ENCODE results near the gene PDCD6IP.

PDCD6IP gene

GRCh38 chr3:33787328-33788009, 11.0 kb upstream of the PDCD6IP start (continued):
- TF ChIP-seq ZNF335 (tag by site-specific recombination; conservative IDR thresholded peaks at IDR 0.05) (0 out of 2 replicates have a peak, but pooled peaks have one; percentile 28), ZNF654 (tag by site-specific recombination; IDR thresholded peaks at IDR 0.05; ENCODE audit: low read depth) (peak; percentile 91), ZNF837 (tag by site-specific recombination; IDR thresholded peaks at IDR 0.05) (no peak), KLF17 (tag by site-specific recombination; IDR thresholded peaks at IDR 0.05) (0 out of 2 replicates have a peak, but pooled peaks have one; percentile 10), ZNF510 (tag by site-specific recombination; IDR thresholded peaks at IDR 0.05; ENCODE audit: insufficient replicate concordance) (no peak), MEIS1 (CRISPR knock-in tag; IDR thresholded peaks at IDR 0.05; ENCODE audit: borderline replicate concordance) (no peak), ZNF449 (tag by site-specific recombination; IDR thresholded peaks at IDR 0.05) (no peak), ZSCAN23 (tag by site-specific recombination; IDR thresholded peaks at IDR 0.05) (no peak), ZNF585B (tag by site-specific recombination; IDR thresholded peaks at IDR 0.05) (no peak), ZNF341 (tag by site-specific recombination; IDR thresholded peaks at IDR 0.05; ENCODE audit: low read depth) (no peak), ZNF184 (tag by site-specific recombination; IDR thresholded peaks at IDR 0.05) (no peak), SALL2 (tag by site-specific recombination; IDR thresholded peaks at IDR 0.05; ENCODE audit: borderline replicate concordance) (no peak)

- H3K9me3 ChIP-seq (ENCODE audit: control insufficient read depth, insufficient read depth, low read depth, low read length): no peaks in the 10 kb centered on the region
- ChIA-PET POLR2A (no interaction called here), CTCF (interaction anchor here (0.9 to 1.6 kb wide), 5 partner anchors 11 to 658 kb away, joined by 3 to 7 read pairs (median 5); no protein-coding TSS in a partner anchor)
- H3K27ac ChIP-seq (ENCODE audit: extremely low read depth, low read depth, low read length): no peak overlapping the region
- H3K4me3 ChIP-seq (ENCODE audit: low read depth, low read length): no peak overlapping the region
- H3K36me3 ChIP-seq (ENCODE audit: control insufficient read depth in 2 of 2, insufficient read depth in 1 of 2, low read length in 2 of 2): no peaks in the 10 kb centered on the region
- no peaks in the 10 kb centered on the region for H3K4me1 ChIP-seq (ENCODE audit: control insufficient read depth, insufficient read depth, low read length)
- TF ChIP-seq ZNF639 (tag by site-specific recombination; IDR thresholded peaks at IDR 0.05) (no peak), ZFP37 (tag by site-specific recombination; IDR thresholded peaks at IDR 0.05) (no peak), ZNF549 (tag by site-specific recombination; IDR thresholded peaks at IDR 0.05) (no peak), ZNF292 (tag by site-specific recombination; IDR thresholded peaks at IDR 0.05; ENCODE audit: borderline replicate concordance, low read depth) (no peak), GLIS1 (tag by site-specific recombination; IDR thresholded peaks at IDR 0.05) (no peak), TSHZ1 (tag by site-specific recombination; IDR thresholded peaks at IDR 0.05; ENCODE audit: borderline replicate concordance) (no peak), ZBTB7A (tag by site-specific recombination; IDR thresholded peaks at IDR 0.05; ENCODE audit: low read depth) (no peak), FEZF1 (tag by site-specific recombination; IDR thresholded peaks at IDR 0.05) (no peak), ZNF518A (tag by site-specific recombination; conservative IDR thresholded peaks at IDR 0.05; ENCODE audit: low read depth) (no peak)
Observed at GRCh38 chr3:33789183-33789954, 9.1 kb upstream of the PDCD6IP start.
